Skeletal muscle tissue (tissue), 4 donors: Measurements from ENCODE around the gene DLX1. TPM values are rescaled to one million over a fixed set of nuclear protein-coding genes. Genes with fewer than 3 reads are reported as not detected.

Source experiments
- H3K27ac ChIP-seq: one replicate; pipeline ENCODE4 v1.7.0; 2013; ENCODE audit warnings: mild to moderate bottlenecking, low read depth, low read length, inconsistent platforms
- H3K27me3 ChIP-seq, 3 donors: one replicate each; pipeline ENCODE4 v1.7.0; 2013; ENCODE audit warnings: low read length in 3 of 3; ENCODE audit not compliant: control insufficient read depth in 3 of 3, insufficient read depth in 3 of 3
- H3K36me3 ChIP-seq, 3 donors: one replicate each; pipeline ENCODE4 v1.7.0; 2013; ENCODE audit warnings: low read length in 3 of 3; ENCODE audit not compliant: control insufficient read depth in 3 of 3, insufficient read depth in 3 of 3
- H3K4me1 ChIP-seq, 3 donors: one replicate each; pipeline ENCODE4 v1.7.0; 2013; ENCODE audit warnings: low read length in 3 of 3, mild to moderate bottlenecking in 3 of 3; ENCODE audit not compliant: control insufficient read depth in 3 of 3, insufficient read depth in 3 of 3
- H3K4me3 ChIP-seq, 3 donors: one replicate each; pipeline ENCODE4 v1.7.0; 2013; ENCODE audit warnings: low read length in 3 of 3
- H3K9ac ChIP-seq, 3 donors: one replicate each; pipeline ENCODE4 v1.7.0; 2013; ENCODE audit warnings: low read length in 3 of 3, mild to moderate bottlenecking in 3 of 3, moderate library complexity in 2 of 3, low read depth in 1 of 3
- H3K9me3 ChIP-seq, 3 donors: one replicate each; pipeline ENCODE4 v1.7.0; 2013; ENCODE audit warnings: low read length in 3 of 3; ENCODE audit not compliant: control insufficient read depth in 3 of 3
- total RNA-seq: library from RNA; depleted of rRNA; stranded (reverse); fragments of >200 nt; gene quantifications from one replicate; pipeline ENCODE4 v1.2.3, GENCODE V29; 2014
- donor health status: Osteomylitis.

The DLX1 gene
- total RNA-seq, 1 donor from 2014 or later: not detected

DNA sequence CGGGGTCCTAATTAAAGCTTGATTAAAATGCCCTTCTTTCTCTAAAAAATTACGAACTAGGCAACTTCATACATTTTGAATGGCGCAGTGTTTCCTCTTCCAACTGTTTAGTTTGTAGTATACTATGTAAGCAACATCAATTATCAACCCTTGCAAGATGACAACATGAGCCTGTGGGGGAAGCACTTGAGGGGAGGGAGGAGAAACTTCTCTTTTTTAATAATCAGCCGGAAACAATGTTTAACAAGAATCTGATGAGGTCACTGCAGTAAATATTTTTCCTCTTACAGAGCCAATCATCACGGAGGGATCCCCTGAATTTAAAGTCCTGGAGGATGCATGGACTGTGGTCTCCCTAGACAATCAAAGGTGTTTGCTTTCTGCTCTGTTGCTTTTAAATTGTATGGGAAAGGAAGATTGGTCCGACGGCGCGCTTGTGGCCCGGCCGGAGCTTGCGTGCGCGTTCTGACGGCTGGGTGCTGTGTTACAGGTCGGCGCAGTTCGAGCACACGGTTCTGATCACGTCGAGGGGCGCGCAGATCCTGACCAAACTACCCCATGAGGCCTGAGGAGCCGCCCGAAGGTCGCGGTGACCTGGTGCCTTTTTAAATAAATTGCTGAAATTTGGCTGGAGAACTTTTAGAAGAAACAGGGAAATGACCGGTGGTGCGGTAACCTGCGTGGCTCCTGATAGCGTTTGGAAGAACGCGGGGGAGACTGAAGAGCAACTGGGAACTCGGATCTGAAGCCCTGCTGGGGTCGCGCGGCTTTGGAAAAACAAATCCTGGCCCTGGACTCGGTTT, 5.3 kb upstream of the DLX1 start:
- peaks cover 54 to 57% (median 56%) of the 10 kb centered on the region in 3 donors for H3K27me3 ChIP-seq
- H3K4me1 ChIP-seq: peaks cover 17 to 24% (median 23%) of the 10 kb centered on the region in 3 donors
- H3K9me3 ChIP-seq: peaks cover 0 to 4% (median 0%) of the 10 kb centered on the region in 3 donors
- H3K27ac ChIP-seq: no peak overlapping the region
- H3K9ac ChIP-seq: no peak overlapping the region
- no peaks in the 10 kb centered on the region for H3K36me3 ChIP-seq
- H3K4me3 ChIP-seq: no peak overlapping the region

DNA sequence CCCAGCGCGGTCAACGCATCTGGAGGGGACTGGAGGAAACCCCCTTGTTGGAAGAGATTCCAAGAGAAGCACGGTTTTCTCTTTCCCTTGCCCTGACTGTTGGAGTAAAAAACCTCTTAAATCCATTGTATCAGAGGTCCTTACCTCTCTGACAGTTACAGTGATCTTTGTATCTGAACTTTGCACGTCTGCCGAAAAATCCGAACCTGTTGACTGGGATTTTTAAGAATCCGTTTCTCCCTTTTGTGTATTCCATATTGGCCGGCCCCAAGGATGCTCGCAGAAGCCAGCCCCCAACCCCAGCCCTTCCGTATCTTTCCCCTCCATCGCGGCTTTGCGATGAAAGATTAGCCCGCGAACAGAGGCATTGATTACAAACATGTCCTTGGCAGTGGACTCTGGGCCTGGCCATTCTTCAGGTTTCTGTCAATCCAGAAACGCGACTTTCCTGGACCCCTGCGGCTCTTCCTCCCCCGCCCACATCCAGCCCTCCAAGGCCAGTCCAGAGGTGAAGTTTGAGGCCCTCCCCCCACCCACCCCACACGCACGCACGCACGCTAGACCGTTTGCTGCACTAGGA, 4.6 kb upstream of the DLX1 start:
- H3K4me1 ChIP-seq: peaks cover 23 to 30% (median 29%) of the 10 kb centered on the region in 3 donors
- no peak overlapping the region for H3K27ac ChIP-seq
- H3K9ac ChIP-seq: no peak overlapping the region
- H3K4me3 ChIP-seq: no peak overlapping the region
- no peaks in the 10 kb centered on the region for H3K36me3 ChIP-seq
- peaks cover 0 to 4% (median 0%) of the 10 kb centered on the region in 3 donors for H3K9me3 ChIP-seq
- H3K27me3 ChIP-seq: peaks cover 60 to 63% (median 62%) of the 10 kb centered on the region in 3 donors

DNA sequence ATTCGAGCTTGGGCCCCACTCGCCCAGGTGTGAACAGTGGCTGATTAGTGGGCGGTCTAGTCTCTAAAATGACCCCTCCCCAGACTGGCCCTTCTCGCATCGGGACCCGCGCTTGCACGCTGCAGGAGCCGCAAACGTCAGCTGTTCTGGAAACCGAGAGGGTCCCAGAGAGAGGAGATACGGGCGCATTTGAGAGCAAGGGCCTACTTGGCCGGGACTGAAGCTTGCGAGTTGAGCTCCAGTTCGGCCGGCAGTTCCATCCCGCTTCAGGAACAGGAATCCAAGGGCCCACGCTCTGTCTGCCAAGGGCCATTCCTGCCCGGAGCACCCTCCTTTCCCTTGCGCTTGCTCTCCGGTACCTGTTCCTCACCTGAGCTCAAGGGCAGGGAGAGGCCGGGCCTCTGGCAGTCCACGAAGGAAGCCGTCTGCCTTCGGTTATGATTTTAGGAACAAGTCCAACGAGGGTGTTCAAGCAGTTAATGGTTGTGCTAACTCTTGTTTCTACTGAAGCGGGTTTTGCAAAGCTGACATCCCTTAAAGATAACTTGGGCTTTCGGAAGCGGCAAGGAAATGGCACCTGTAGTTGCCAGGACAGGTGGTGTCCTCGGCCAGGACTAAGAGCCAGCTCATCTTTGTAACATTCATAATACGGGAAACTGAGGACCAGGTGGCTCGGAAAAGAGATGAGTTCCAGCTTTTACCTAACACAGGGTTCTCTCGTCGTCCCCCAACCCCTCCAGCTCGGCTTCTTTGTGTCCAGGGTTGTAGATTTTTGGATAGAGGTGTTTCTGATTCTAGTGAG, 3.9 kb upstream of the DLX1 start:
- Histone ChIP-seq H3K4me1 (peaks cover 28 to 37% (median 33%) of the 10 kb centered on the region in 3 donors), H3K9me3 (peaks cover 0 to 4% (median 0%) of the 10 kb centered on the region in 3 donors), H3K36me3 (no peaks in the 10 kb centered on the region), H3K27ac (no peak overlapping the region), H3K9ac (no peak overlapping the region), H3K27me3 (peaks cover 67 to 70% (median 69%) of the 10 kb centered on the region in 3 donors), H3K4me3 (no peak overlapping the region)

DNA sequence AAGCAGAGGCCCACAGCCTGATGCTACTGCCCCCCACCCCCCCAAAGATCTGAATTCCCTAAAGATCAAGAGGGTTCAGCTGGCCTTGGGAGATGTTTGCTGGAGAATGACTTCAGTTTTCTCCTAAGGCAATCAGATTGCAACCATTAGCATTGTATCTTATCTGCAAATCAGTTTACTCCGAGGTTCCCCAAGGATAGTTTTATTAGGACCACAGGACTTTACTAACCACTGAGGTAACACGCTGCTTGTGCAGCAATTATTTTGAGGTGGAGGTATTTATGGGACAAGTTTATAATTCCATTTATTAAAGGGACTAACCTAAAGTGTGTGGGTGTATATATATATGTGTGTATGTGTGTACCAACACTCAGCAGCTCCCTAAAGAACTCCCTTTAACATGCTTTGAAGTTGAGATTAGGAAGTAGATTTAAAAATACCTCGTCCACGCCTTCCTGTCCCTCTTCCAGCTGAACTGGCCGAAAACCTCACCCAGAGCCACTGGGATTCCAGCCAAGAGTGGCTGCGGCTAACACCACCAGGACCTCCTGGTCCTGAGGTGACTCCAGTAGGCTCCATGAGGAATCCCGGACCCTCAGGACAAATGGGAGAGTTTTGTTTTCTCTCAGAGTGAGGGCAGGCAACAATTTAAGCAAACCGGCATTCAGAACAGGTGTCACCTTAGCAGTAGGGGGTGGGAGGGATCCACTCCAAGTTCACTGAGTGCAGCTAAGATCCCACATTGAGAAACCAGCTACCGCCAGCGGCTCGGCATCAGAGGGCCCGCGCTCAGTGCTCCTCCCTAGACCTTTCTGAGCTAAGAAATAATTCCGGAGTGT, 3.0 kb upstream of the DLX1 start:
- H3K36me3 ChIP-seq: no peaks in the 10 kb centered on the region
- peaks cover 76 to 79% (median 78%) of the 10 kb centered on the region in 3 donors for H3K27me3 ChIP-seq
- H3K27ac ChIP-seq: no peak overlapping the region
- no peak overlapping the region for H3K4me3 ChIP-seq
- peaks cover 0 to 4% (median 0%) of the 10 kb centered on the region in 3 donors for H3K9me3 ChIP-seq
- peaks cover 33 to 41% (median 39%) of the 10 kb centered on the region in 3 donors for H3K4me1 ChIP-seq
- no peak overlapping the region for H3K9ac ChIP-seq

DNA sequence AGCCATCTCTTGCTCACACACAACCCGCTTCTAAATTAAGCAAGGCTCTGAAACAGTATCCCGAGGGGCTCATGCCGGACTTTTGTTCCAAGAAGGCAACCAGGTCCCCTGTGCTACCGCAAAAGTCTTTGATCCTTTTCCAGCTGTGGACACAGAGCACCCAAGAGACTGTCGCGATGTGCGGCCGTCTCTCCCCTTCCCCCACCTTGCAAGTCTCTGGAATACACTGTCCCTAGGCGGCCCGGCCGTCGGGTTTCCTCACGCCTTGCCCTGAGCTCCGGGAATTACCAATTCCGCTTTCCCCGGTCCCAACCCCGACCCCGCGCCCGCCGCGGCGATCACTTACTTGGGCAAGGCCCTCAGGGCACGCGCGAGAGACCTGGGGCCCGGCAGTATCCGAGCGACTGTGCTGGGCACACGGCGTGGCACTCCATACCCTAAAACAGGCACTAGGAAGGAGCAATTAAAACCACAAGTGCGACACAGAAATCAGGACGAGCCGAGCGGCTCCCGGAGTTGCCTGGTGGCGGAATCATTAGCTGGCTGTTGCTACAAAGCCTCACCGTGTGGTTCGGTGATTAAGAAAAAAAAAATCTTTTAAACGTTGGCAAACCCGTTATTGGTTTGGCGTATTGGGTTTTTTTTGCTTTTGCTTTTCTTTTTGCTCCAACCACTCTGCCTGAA, 2.2 kb upstream of the DLX1 start:
- Histone ChIP-seq H3K4me1 (peaks cover 33 to 43% (median 41%) of the 10 kb centered on the region in 3 donors), H3K9me3 (peaks cover 0 to 4% (median 0%) of the 10 kb centered on the region in 3 donors), H3K27me3 (peaks cover 84 to 87% (median 86%) of the 10 kb centered on the region in 3 donors), H3K36me3 (no peaks in the 10 kb centered on the region), H3K4me3 (no peak overlapping the region), H3K9ac (no peak overlapping the region), H3K27ac (no peak overlapping the region)

DNA sequence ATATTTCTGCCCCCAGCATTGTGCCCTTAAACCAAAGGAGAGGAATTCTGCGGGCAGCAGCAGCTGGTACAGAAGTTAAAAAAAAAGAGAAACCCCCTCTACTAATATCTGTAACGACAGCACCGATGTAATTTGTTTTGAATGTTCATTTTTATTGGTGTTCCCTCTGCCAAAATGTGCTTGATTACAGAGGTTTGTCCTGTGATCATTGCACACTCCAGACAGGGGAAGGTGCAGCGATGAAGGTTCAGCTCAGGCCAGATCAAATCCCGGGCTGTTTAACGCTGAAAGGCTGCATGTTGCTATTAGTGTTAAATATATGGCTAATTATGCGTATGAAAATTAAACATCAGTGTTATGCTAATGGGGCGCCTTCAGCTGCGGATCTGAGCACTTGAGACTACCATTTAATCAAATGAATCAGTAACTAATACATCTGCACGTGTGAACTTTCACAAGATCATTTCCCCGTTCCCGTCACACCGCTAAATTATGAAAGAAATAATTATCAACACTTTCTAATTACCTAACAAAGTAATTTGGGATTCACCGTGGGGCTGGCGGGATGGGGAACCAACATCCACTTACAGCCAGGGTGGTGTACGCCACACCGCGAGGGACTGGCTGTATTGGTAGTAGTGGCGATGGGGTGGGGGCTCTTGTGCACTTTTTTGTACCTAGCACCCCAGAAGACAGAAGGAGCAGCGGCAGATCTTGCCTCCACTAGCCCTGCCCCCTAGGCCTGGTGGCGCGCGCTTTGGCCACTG, 1.5 kb upstream of the DLX1 start:
- Histone ChIP-seq H3K9me3 (peaks cover 0 to 4% (median 0%) of the 10 kb centered on the region in 3 donors), H3K36me3 (no peaks in the 10 kb centered on the region), H3K27me3 (peaks cover 90 to 93% (median 91%) of the 10 kb centered on the region in 3 donors), H3K9ac (no peak overlapping the region), H3K4me1 (peaks cover 33 to 43% (median 41%) of the 10 kb centered on the region in 3 donors), H3K4me3 (peak overlapping the region in 2 of 3 donors; percentile 9 to 63), H3K27ac (no peak overlapping the region)

DNA sequence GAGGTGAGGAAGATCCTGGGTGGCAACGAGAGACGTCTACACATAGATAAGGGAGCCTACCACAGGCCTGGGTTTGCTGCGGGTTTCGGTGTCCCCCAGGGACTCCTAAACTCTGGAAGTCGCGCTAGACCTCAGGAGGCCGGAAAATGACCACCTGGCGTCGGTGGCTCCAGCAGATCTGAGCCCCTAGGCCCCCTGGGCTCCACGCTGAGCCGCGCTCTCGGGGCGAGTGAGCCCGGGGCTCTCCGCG, 987 bp upstream of the DLX1 start:
- no peak overlapping the region for H3K9ac ChIP-seq
- H3K27ac ChIP-seq: no peak overlapping the region
- peaks cover 33 to 43% (median 41%) of the 10 kb centered on the region in 3 donors for H3K4me1 ChIP-seq
- H3K9me3 ChIP-seq: peaks cover 0 to 4% (median 0%) of the 10 kb centered on the region in 3 donors
- peak overlapping the region in 2 of 3 donors; percentile 63 to 68 for H3K4me3 ChIP-seq
- no peaks in the 10 kb centered on the region for H3K36me3 ChIP-seq
- peaks cover 94 to 96% (median 95%) of the 10 kb centered on the region in 3 donors for H3K27me3 ChIP-seq

DNA sequence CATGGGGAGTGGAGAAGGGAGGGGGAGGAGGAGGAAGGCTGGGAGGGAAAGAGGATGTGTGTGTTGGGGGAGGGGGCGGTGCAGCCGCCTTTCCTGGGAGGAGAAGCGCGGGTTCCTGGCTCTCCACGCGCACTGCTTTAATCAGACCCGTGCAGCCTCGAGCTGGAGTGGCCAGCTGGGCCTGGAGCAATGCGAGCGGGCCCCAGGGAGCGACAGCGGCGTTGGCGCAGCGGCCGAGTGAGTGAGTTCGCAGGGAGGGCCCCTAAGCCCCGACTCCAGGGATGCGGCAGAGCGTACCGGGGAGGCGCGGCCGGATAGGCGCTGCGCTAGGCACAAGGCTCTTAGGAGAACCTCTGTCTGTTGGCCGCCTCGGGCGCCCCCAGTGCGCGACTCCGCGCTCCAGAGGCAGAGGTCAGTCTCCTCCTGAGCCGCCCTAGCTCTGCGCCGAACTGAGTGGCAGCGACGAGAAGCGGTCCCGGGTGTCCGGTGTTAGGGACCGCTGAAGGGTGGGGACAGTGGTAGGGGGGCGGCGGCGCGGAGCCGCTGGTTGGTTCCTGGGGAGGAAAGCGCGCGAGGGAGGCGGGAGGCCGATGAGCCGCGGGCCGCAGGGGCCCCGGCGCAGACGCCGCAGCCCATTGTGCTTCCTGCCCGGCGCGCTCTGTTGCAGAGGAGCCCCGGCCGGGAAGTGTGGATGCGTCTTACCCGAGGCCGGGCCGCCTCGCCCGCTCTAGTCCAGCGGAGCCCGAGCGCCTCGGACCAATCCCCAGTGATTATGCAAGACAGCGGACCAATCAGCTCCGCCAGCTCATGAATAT, 455 bp upstream of the DLX1 start:
- peak overlapping the region in 2 of 3 donors; percentile 36 to 62 for H3K9ac ChIP-seq
- H3K27me3 ChIP-seq: peaks cover 98 to 99% (median 99%) of the 10 kb centered on the region in 3 donors
- peak overlapping the region; percentile 59 to 68 (median 63) for H3K4me3 ChIP-seq
- no peak overlapping the region for H3K27ac ChIP-seq
- H3K4me1 ChIP-seq: peaks cover 33 to 43% (median 41%) of the 10 kb centered on the region in 3 donors
- peaks cover 0 to 4% (median 0%) of the 10 kb centered on the region in 3 donors for H3K9me3 ChIP-seq
- no peaks in the 10 kb centered on the region for H3K36me3 ChIP-seq
